K562 (cell line): ENCODE data around the gene GFOD2. TPM values are rescaled to one million over a fixed set of nuclear protein-coding genes. Genes with fewer than 3 reads are reported as not detected.
A peak's percentile ranks its signal among the peaks of the same experiment; 100 is the strongest.

Experiments used
- BMI1 ChIP-seq: fragments of 150-350 bp; IDR thresholded peaks from 2 replicates; pipeline ENCODE4 v1.6.1; 2014; ENCODE audit warnings: low read length
- BRD4 ChIP-seq: fragments of 200-600 bp; sonication (generic); IDR thresholded peaks from 2 replicates; pipeline ENCODE4 v1.6.1; 2017; ENCODE audit warnings: inconsistent platforms
- CBFA2T3 ChIP-seq: fragments of 450-650 bp; IDR thresholded peaks from 2 replicates; pipeline ENCODE4 v1.6.1; 2017
- CHD2 ChIP-seq: IDR thresholded peaks from 2 replicates; pipeline ENCODE4 v1.6.1; 2011; ENCODE audit warnings: low read depth, low read length
- FOXA3 ChIP-seq, 2 experiments: fragments of 450-650 bp in 1 of 2; sonication (generic) in 1 of 2; formaldehyde crosslinking; IDR thresholded peaks in 1 of 2; conservative IDR thresholded peaks in 1 of 2; 2 replicates each; pipeline versions ENCODE4 v1.4.0 to v1.8.0; 2020 to 2022; ENCODE audit warnings: mild to moderate bottlenecking in 2 of 2, missing genetic modification reagents in 1 of 2
- ILF3 ChIP-seq: fragments of 450-650 bp; IDR thresholded peaks from 2 replicates; pipeline ENCODE4 v1.6.1; 2018; ENCODE audit warnings: antibody characterized with exemption, mild to moderate bottlenecking, moderate library complexity, borderline replicate concordance
- L3MBTL2 ChIP-seq: fragments of 450-650 bp; IDR thresholded peaks from 2 replicates; pipeline ENCODE4 v1.6.1; 2016; ENCODE audit warnings: mild to moderate bottlenecking, moderate library complexity
- PHF21A ChIP-seq: fragments of 450-650 bp; IDR thresholded peaks from 2 replicates; pipeline ENCODE4 v1.6.1; 2017; ENCODE audit warnings: low read depth, borderline replicate concordance
- SAP30 ChIP-seq: fragments of 200-600 bp; sonication (generic); IDR thresholded peaks from 2 replicates; pipeline ENCODE4 v1.6.1; 2012; ENCODE audit warnings: borderline replicate concordance, low read depth, mild to moderate bottlenecking, moderate library complexity, low read length, control low read depth, inconsistent platforms; ENCODE audit not compliant: insufficient read depth, poor library complexity, severe bottlenecking
- SLC30A9 ChIP-seq: fragments of 250-450 bp; sonication (Bioruptor Pico); IDR thresholded peaks from 2 replicates; pipeline ENCODE4 v1.8.0; 2022; ENCODE audit warnings: mild to moderate bottlenecking, moderate library complexity
- YBX1 ChIP-seq: fragments of 450-650 bp; IDR thresholded peaks from 2 replicates; pipeline ENCODE4 v1.7.1; 2016; ENCODE audit warnings: mild to moderate bottlenecking
- ZNF23 ChIP-seq: fragments of 250-450 bp; sonication (Bioruptor Pico); IDR thresholded peaks from 2 replicates; pipeline ENCODE4 v1.4.0; 2020; ENCODE audit warnings: mild to moderate bottlenecking
- ZNF384 ChIP-seq: IDR thresholded peaks from 2 replicates; pipeline ENCODE4 v1.6.1; 2012; ENCODE audit warnings: low read depth, low read length, improper control_type of control experiment
- ZNF512 ChIP-seq: IDR thresholded peaks from 2 replicates; pipeline ENCODE4 v1.6.1; 2016; ENCODE audit warnings: missing genetic modification characterization, missing compliant biosample characterization
- ZNF717 ChIP-seq: fragments of 250-450 bp; sonication (Bioruptor Pico); IDR thresholded peaks from 2 replicates; pipeline ENCODE4 v1.5.0; 2021
- polyA plus RNA-seq, 8 experiments: library from polyadenylated mRNA; depleted of rRNA in 4 of 8; stranded (reverse) in 5 of 8; unstranded in 3 of 8; fragments of >200 nt; fragmentation: Nextera tagmentation in 2 of 8; fragmentation: Illumina TruSeq in 1 of 8; extraction: Ambion mirVana in 2 of 8; extraction: Trizol in 1 of 8; gene quantifications; 2 replicates each; pipeline versions ENCODE4 v1.2.1 to v1.2.3, GENCODE V29; 2011 to 2014; ENCODE audit warnings: inconsistent platforms in 1 of 8, missing spikeins in 1 of 8
- total RNA-seq, 7 experiments: library from RNA; depleted of rRNA in 6 of 7; stranded (reverse); fragments of >200 nt in 6 of 7; fragmentation: Illumina TruSeq in 2 of 7; extraction: Trizol in 2 of 7; gene quantifications; 2 replicates each; pipeline versions ENCODE4 v1.2.1 to v1.2.3, GENCODE V29; 2011 to 2021; ENCODE audit warnings: low replicate concordance in 1 of 7
- TF ChIP-seq, protein P1 (sequence below): fragments of 200-800 bp; sonication (Bioruptor generic); IDR thresholded peaks from 2 replicates; pipeline ENCODE4 v1.6.1; 2017; ENCODE audit warnings: missing genetic modification characterization, missing compliant biosample characterization
- TF ChIP-seq, protein P2 (sequence below), 2 experiments: fragments of 450-650 bp in 1 of 2; sonication (generic) in 1 of 2; formaldehyde crosslinking in 1 of 2; IDR thresholded peaks; 2 replicates each; pipeline versions ENCODE4 v1.7.1 to v1.9.0; 2016 to 2022; ENCODE audit warnings: inconsistent platforms in 1 of 2, mild to moderate bottlenecking in 1 of 2, missing genetic modification reagents in 1 of 2

GFOD2 gene
- total and polyA plus RNA-seq, 9 of the 15 experiments (the other 6 are each of a cell fraction or from before 2014, with no cell fraction given), result 1.9 to 15.8 (median 11.1) TPM

DNA sequence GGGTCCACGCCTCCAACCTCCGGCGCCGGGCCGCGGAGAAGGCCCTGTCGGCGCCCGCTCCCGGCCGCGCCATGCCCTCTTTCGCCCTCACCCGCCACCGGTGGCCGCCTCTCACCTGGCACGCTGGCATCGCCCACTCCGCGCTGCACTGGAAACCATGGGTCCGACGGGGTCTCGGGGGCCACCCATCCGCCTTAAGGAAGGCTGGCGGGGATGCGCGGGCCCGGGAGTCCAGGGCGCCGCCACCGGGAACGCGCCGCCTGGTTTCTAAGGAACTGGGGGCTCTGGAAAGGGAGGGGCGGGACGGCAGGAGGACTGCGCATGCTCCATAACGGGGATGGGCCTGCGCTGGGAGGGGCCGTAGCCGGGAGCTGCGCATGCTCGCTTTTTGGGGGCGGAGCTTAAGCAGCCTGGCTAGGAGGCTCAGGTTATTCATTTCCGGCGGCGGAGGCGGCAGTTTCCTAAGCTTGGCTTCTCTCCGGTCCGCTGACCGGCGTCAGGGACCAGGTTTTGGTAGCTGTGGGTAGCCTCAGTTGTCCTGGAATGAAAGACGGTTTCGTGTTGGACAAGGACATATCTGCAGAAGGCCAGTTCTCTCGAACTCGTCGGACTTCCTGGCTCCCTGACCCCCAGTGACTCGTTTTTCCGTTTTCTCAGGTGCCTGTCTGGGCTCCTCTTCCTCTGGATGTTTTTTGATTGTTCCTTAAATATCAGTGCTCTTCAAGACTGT lies at the start of gene GFOD2 (continued):
- no peak for TF ChIP-seq PHF21A
- no peak for TF ChIP-seq BMI1
- TF ChIP-seq ZNF512 (tag), result no peak
- TF ChIP-seq ZNF384, result no peak
- TF ChIP-seq, protein P1, sequence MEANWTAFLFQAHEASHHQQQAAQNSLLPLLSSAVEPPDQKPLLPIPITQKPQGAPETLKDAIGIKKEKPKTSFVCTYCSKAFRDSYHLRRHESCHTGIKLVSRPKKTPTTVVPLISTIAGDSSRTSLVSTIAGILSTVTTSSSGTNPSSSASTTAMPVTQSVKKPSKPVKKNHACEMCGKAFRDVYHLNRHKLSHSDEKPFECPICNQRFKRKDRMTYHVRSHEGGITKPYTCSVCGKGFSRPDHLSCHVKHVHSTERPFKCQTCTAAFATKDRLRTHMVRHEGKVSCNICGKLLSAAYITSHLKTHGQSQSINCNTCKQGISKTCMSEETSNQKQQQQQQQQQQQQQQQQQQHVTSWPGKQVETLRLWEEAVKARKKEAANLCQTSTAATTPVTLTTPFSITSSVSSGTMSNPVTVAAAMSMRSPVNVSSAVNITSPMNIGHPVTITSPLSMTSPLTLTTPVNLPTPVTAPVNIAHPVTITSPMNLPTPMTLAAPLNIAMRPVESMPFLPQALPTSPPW (CRISPR knock-in tag), result peak; percentile 93
- TF ChIP-seq SAP30, result peak; percentile 69
- TF ChIP-seq ILF3, result no peak
- TF ChIP-seq CHD2, result no peak
- TF ChIP-seq ZNF23 (CRISPR knock-in tag), result no peak
- TF ChIP-seq FOXA3 (CRISPR knock-in tag; conservative IDR thresholded peaks at IDR 0.05 in 1 of 2, IDR thresholded peaks at IDR 0.05 in 1 of 2), result no peak
- TF ChIP-seq L3MBTL2, result peak; percentile 11; the same call in 1 of the 2 replicates
- TF ChIP-seq YBX1, result no peak
- TF ChIP-seq SLC30A9 (CRISPR knock-in tag), result no peak
- TF ChIP-seq ZNF717 (CRISPR knock-in tag), result no peak
- TF ChIP-seq BRD4, result no peak
- TF ChIP-seq, protein P2, sequence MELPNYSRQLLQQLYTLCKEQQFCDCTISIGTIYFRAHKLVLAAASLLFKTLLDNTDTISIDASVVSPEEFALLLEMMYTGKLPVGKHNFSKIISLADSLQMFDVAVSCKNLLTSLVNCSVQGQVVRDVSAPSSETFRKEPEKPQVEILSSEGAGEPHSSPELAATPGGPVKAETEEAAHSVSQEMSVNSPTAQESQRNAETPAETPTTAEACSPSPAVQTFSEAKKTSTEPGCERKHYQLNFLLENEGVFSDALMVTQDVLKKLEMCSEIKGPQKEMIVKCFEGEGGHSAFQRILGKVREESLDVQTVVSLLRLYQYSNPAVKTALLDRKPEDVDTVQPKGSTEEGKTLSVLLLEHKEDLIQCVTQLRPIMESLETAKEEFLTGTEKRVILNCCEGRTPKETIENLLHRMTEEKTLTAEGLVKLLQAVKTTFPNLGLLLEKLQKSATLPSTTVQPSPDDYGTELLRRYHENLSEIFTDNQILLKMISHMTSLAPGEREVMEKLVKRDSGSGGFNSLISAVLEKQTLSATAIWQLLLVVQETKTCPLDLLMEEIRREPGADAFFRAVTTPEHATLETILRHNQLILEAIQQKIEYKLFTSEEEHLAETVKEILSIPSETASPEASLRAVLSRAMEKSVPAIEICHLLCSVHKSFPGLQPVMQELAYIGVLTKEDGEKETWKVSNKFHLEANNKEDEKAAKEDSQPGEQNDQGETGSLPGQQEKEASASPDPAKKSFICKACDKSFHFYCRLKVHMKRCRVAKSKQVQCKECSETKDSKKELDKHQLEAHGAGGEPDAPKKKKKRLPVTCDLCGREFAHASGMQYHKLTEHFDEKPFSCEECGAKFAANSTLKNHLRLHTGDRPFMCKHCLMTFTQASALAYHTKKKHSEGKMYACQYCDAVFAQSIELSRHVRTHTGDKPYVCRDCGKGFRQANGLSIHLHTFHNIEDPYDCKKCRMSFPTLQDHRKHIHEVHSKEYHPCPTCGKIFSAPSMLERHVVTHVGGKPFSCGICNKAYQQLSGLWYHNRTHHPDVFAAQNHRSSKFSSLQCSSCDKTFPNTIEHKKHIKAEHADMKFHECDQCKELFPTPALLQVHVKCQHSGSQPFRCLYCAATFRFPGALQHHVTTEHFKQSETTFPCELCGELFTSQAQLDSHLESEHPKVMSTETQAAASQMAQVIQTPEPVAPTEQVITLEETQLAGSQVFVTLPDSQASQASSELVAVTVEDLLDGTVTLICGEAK (IDR thresholded peaks at IDR 0.05), result peak; percentile 58
- TF ChIP-seq, protein P2 (CRISPR knock-in tag; IDR thresholded peaks at IDR 0.05), result no peak
- no peak for TF ChIP-seq CBFA2T3
